ENCODE results near the gene HID1.
"Not testable (repeated sequence)": the region's sequence is repeated elsewhere in the genome, so short reads cannot be mapped to it uniquely, and the experiment has no call there.

DNA sequence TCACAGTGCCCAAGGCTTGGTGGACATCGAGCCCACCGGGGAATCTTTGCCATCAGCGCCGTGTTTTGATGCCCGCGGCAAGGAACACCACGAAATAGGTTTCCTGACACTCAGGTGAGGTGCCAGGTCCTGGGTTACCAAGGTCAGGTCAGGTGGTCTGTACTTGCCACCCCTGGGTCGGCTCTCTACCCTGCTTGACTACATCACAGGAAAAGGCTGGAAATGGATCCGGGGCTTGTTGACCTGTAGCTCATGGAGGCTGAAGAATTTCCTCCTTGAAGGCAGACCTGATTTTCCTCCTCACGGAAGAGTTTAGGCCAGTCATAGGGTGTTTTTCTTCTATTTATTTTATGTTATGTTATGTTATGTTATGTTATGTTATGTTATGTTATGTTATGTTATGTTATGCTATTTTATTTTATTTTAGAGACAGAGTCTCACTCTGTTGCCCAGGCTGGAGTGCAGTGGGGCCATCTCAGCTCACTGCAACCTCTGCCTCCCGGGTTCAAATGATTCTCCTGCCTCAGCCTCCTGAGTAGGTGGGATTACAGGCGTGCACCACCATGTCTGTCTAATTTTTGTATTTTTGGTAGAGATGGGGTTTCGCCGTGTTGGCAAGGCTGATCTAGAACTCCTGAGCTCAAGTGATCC is 10.2 kb upstream of the HID1 start:
- not testable (repeated sequence) for TF ChIP-seq CTCF, POLR2A (IDR thresholded peaks at IDR 0.05)
